Osteoblast (primary cell): ENCODE data around the gene TP73. TPM values are rescaled to one million over a fixed set of nuclear protein-coding genes. Genes with fewer than 3 reads are reported as not detected.

Experiments used
- DNase-seq: peaks from one replicate; pipeline ENCODE4 v3.0.0; 2011; ENCODE audit warnings: low spot score, mixed read lengths; ENCODE audit not compliant: insufficient read length; ENCODE audit errors: missing footprints
- H2AFZ ChIP-seq: 2 replicates; pipeline ENCODE4 v1.6.0; 2011; ENCODE audit warnings: mild to moderate bottlenecking, low read length
- H3K27ac ChIP-seq: 2 replicates; pipeline ENCODE4 v1.5.1; 2011; ENCODE audit warnings: mild to moderate bottlenecking, low read depth, low read length, moderate library complexity
- H3K27me3 ChIP-seq: 2 replicates; pipeline ENCODE4 v1.6.0; 2012; ENCODE audit warnings: mild to moderate bottlenecking, control low read depth, inconsistent platforms, low read length, moderate library complexity; ENCODE audit not compliant: insufficient read depth
- H3K36me3 ChIP-seq: 2 replicates; pipeline ENCODE4 v1.5.1; 2011; ENCODE audit warnings: mild to moderate bottlenecking, low read length, control low read depth, moderate library complexity; ENCODE audit not compliant: insufficient read depth
- H3K4me1 ChIP-seq: 2 replicates; pipeline ENCODE4 v1.5.1; 2011; ENCODE audit warnings: mild to moderate bottlenecking, low read length, control low read depth, moderate library complexity; ENCODE audit not compliant: insufficient read depth
- H3K4me2 ChIP-seq: 2 replicates; pipeline ENCODE4 v1.6.0; 2011; ENCODE audit warnings: mild to moderate bottlenecking, low read length; ENCODE audit not compliant: insufficient read depth
- H3K4me3 ChIP-seq: fragments of 200-600 bp; sonication (generic); 3 replicates; pipeline ENCODE4 v1.5.1; 2012; ENCODE audit warnings: mild to moderate bottlenecking, low read length, inconsistent platforms; ENCODE audit not compliant: insufficient read depth
- H3K79me2 ChIP-seq: 2 replicates; pipeline ENCODE4 v1.6.0; 2012; ENCODE audit warnings: mild to moderate bottlenecking, low read length, control low read depth, inconsistent platforms; ENCODE audit not compliant: insufficient read depth
- H3K9me3 ChIP-seq: 2 replicates; pipeline ENCODE4 v1.5.1; 2011; ENCODE audit warnings: low read depth, low read length, control low read depth
- H4K20me1 ChIP-seq: 2 replicates; pipeline ENCODE4 v1.6.0; 2012; ENCODE audit warnings: mild to moderate bottlenecking, low read length, control low read depth; ENCODE audit not compliant: insufficient read depth
- total RNA-seq: library from RNA; depleted of rRNA; stranded (reverse); fragments of >200 nt; gene quantifications from 2 replicates; pipeline ENCODE4 v1.2.3, GENCODE V29; 2012
- TF ChIP-seq, protein P1 (sequence below): IDR thresholded peaks from 2 replicates; pipeline ENCODE4 v1.5.1; 2011; ENCODE audit warnings: mild to moderate bottlenecking, low read depth, low read length, moderate library complexity; ENCODE audit errors: extremely low read depth

The TP73 gene
- total RNA-seq, 1 donor, result not detected

DNA sequence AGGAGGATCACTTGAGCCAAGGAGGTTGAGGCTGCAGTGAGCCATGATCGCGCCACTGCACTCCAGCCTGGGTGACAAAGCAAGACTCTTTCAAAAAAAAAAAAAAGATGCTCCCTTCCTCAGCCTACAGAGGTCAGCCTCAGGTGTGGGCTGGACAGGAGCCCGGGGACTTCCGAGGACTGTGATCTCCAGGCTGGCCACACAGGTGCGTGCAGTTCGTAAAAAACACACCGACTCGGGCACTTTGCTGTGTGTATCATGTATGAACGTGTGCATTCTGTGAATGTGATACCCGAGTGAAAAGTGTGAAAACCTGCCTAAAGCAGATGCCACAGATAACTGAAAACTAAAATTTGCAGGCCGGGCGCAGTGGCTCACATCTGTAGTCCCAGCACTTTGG is 91.5 kb downstream of the TP73 start:
- Histone ChIP-seq H3K27me3 (no peaks in the 10 kb centered on the region), H3K36me3 (peaks cover 18% of the 10 kb centered on the region), H3K4me1 (peaks cover 20% of the 10 kb centered on the region), H2AFZ (no peak overlapping the region), H3K27ac (no peak overlapping the region), H3K9me3 (no peaks in the 10 kb centered on the region), H3K79me2 (no peaks in the 10 kb centered on the region), H3K4me2 (no peak overlapping the region), H4K20me1 (peaks cover 16% of the 10 kb centered on the region), H3K4me3 (no peak overlapping the region)
- TF ChIP-seq, protein P1, sequence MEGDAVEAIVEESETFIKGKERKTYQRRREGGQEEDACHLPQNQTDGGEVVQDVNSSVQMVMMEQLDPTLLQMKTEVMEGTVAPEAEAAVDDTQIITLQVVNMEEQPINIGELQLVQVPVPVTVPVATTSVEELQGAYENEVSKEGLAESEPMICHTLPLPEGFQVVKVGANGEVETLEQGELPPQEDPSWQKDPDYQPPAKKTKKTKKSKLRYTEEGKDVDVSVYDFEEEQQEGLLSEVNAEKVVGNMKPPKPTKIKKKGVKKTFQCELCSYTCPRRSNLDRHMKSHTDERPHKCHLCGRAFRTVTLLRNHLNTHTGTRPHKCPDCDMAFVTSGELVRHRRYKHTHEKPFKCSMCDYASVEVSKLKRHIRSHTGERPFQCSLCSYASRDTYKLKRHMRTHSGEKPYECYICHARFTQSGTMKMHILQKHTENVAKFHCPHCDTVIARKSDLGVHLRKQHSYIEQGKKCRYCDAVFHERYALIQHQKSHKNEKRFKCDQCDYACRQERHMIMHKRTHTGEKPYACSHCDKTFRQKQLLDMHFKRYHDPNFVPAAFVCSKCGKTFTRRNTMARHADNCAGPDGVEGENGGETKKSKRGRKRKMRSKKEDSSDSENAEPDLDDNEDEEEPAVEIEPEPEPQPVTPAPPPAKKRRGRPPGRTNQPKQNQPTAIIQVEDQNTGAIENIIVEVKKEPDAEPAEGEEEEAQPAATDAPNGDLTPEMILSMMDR, result no peak
- DNase-seq, result peak; percentile 46

DNA sequence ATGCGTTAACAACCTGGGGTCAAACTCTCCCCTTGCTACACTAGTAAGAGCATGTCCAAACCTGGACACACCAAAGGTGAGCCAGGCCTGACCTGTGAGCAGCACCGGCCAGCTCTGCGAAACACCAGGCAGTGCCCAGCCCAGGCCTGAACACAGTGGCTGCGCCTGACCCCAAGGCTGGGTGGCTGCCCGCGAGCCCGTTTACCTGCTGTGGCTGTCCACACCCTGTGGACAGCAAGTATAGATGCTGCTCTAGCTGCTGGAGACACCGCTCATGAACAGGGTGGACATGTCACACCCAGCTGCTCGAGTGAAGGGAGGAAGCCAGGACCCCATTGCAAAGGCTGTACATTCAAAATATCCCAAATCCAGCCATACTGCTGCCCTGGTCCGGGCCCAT is 92.3 kb downstream of the TP73 start:
- peak; percentile 68 for DNase-seq
- Histone ChIP-seq H4K20me1 (peaks cover 16% of the 10 kb centered on the region), H3K27me3 (no peaks in the 10 kb centered on the region), H3K9me3 (no peaks in the 10 kb centered on the region), H3K27ac (no peak overlapping the region), H3K4me1 (peaks cover 20% of the 10 kb centered on the region), H3K79me2 (no peaks in the 10 kb centered on the region), H3K4me3 (no peak overlapping the region), H2AFZ (no peak overlapping the region), H3K4me2 (no peak overlapping the region), H3K36me3 (peaks cover 14% of the 10 kb centered on the region)
- TF ChIP-seq, protein P1, result no peak

DNA sequence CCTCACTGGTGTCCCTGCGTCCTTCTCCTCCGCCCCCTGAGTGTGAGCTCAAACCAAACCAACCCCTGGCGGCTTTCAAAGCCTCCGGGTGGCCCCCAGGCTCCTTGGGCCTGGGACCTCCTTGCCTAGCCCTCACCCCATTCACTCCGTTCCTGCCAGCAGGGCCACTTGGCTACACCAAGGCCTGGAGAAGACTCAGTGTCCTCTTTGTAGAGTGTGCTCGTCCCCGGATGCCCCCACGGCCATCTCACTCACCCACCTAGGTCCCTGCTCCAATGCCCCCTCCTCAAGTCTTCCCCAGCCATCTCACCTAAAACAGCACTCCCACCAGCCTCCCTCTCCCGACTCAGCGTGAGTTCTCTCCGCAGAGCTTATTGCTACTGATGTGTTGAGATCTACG is 92.8 kb downstream of the TP73 start:
- Histone ChIP-seq H3K27me3 (no peaks in the 10 kb centered on the region), H3K4me2 (no peak overlapping the region), H4K20me1 (peaks cover 16% of the 10 kb centered on the region), H3K4me3 (no peak overlapping the region), H3K4me1 (peaks cover 20% of the 10 kb centered on the region), H3K27ac (no peak overlapping the region), H2AFZ (no peak overlapping the region), H3K9me3 (no peaks in the 10 kb centered on the region), H3K36me3 (peaks cover 12% of the 10 kb centered on the region), H3K79me2 (no peaks in the 10 kb centered on the region)
- DNase-seq, result peak; percentile 71
- TF ChIP-seq, protein P1, result no peak

DNA sequence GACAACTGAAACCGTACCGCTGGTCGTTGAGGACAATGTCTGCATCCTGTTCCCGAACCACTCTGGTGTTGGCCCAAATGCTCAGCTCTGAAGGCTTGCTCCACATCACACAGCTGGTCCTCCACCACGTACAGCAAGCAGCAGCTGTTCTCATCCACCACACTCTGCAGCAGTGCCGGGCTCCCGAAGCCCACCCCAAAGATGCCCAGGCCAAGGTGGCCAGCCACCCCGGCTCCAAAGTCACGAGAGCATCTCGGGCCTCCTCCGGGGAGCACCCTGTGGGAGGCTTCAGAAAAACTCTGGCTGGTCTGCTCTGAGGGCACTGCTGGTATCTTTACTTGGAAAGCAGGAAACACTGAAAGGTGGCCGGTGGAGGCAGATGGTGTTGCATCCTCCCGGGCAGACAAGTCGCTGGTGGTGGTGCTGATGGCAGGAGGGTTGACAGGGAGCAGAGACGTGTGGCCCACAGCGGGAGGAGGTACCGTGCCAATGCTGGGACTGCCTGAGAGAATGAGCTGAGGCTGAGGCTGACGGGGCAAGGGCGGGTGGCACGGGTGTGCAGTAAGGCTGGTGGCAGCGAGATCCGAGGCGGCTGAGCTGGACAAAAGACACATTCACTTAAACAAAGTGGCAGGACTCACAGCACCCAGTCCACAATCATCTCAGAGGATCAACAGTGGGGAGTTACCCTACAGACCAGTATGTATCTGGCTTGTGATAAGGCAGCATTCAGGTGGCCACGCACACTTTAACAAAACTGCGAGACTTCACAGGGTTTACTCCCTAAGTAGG is 93.5 kb downstream of the TP73 start:
- Histone ChIP-seq H3K9me3 (no peaks in the 10 kb centered on the region), H3K36me3 (peaks cover 12% of the 10 kb centered on the region), H3K4me1 (peaks cover 20% of the 10 kb centered on the region), H4K20me1 (peaks cover 16% of the 10 kb centered on the region), H3K4me2 (peak overlapping the region; percentile 84), H3K27me3 (no peaks in the 10 kb centered on the region), H3K27ac (no peak overlapping the region), H3K4me3 (peak overlapping the region; percentile 77), H3K79me2 (no peaks in the 10 kb centered on the region), H2AFZ (no peak overlapping the region)
- TF ChIP-seq, protein P1, result no peak
- DNase-seq, result peak; percentile 84
